Measurements from ENCODE around the gene TSTD1.
A peak's percentile ranks its signal among the peaks of the same experiment; 100 is the strongest.

TSTD1 gene

GRCh38 chr1:161077426-161077825 lies 38.7 kb upstream of the TSTD1 start:
- TF ChIP-seq, protein P1, sequence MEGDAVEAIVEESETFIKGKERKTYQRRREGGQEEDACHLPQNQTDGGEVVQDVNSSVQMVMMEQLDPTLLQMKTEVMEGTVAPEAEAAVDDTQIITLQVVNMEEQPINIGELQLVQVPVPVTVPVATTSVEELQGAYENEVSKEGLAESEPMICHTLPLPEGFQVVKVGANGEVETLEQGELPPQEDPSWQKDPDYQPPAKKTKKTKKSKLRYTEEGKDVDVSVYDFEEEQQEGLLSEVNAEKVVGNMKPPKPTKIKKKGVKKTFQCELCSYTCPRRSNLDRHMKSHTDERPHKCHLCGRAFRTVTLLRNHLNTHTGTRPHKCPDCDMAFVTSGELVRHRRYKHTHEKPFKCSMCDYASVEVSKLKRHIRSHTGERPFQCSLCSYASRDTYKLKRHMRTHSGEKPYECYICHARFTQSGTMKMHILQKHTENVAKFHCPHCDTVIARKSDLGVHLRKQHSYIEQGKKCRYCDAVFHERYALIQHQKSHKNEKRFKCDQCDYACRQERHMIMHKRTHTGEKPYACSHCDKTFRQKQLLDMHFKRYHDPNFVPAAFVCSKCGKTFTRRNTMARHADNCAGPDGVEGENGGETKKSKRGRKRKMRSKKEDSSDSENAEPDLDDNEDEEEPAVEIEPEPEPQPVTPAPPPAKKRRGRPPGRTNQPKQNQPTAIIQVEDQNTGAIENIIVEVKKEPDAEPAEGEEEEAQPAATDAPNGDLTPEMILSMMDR (IDR thresholded peaks at IDR 0.05; ENCODE audit: low read depth, low read length): no peak
- DNase-seq: no peak
- no peaks in the 10 kb centered on the region for H3K36me3 ChIP-seq
- no peak overlapping the region for H3K4me3 ChIP-seq (ENCODE audit: low read depth, low read length)
- H3K4me1 ChIP-seq: no peaks in the 10 kb centered on the region; the same call in 1 of the 2 replicates
- H3K9me3 ChIP-seq: no peaks in the 10 kb centered on the region
- no peaks in the 10 kb centered on the region for H3K27me3 ChIP-seq

DNA sequence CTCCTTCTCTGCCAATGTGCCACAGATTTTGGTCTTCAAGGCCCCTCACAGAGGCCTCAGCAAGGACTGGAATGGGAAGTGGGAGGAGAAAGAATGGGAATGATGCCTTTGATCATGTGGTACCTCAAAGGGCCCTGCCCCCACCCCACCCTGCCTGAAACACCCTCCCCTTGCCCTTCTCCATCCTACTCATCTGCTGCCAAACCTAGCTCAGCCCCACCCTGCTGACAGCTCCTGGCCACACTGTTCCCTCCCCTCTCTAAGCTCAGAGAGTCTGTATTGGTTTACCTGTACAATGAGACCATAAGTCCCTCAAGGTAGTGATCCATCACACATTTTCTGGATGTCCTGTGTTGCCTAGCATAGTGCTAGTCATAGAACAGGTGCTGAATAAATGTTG lies 37.6 kb upstream of the TSTD1 start:
- Histone ChIP-seq H3K27me3 (no peaks in the 10 kb centered on the region), H3K4me3 (ENCODE audit: low read depth, low read length) (no peak overlapping the region), H3K36me3 (no peaks in the 10 kb centered on the region), H3K9me3 (no peaks in the 10 kb centered on the region), H3K4me1 (no peaks in the 10 kb centered on the region; the same call in 1 of the 2 replicates)
- TF ChIP-seq, protein P1 (IDR thresholded peaks at IDR 0.05; ENCODE audit: low read depth, low read length): no peak
- DNase-seq: no peak

GRCh38 chr1:161074676-161075368 lies 36.1 kb upstream of the TSTD1 start:
- Histone ChIP-seq H3K4me1 (no peaks in the 10 kb centered on the region), H3K4me3 (ENCODE audit: low read depth, low read length) (no peak overlapping the region)
- peak; percentile 39 for DNase-seq

DNA sequence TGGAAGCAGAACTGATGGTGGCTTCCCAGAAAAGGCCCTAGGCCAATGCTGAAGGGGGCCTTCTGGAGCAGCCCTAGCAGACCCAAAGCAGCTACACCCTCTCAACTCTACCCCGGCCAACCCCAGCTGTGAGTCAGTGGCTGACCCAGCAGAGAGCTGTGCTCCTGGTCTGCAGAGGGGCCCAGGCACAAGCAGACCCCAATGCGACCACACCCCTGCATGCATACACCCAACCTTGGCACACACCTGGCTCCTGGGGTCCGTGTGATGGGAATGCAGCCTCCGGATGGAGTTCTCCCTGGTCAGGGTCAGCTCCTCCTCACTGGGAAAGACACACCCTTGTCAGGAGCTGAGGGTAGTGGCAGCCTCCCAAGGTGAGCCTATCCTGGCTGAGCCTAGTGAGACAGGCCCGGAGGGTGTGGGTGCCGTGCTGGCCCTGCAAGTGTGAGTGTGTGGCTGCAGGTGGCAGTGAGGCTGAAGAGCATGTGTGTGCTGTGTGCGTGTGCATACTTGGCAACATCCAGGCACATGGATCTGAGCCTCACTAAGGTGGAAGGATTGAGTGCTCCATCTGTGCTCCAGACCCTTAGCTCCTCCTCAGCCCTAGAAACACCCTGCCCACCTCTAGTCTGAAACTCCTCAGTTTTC lies 34.8 kb upstream of the TSTD1 start:
- Histone ChIP-seq H3K36me3 (no peaks in the 10 kb centered on the region), H3K9me3 (no peaks in the 10 kb centered on the region), H3K4me1 (no peaks in the 10 kb centered on the region), H3K4me3 (ENCODE audit: low read depth, low read length) (no peak overlapping the region), H3K27me3 (no peaks in the 10 kb centered on the region)
- DNase-seq: no peak
- TF ChIP-seq, protein P1 (IDR thresholded peaks at IDR 0.05; ENCODE audit: low read depth, low read length): no peak

More at GRCh38 chr1:161074676-161075368, 36.1 kb upstream of the TSTD1 start:
- TF ChIP-seq, protein P1 (IDR thresholded peaks at IDR 0.05; ENCODE audit: low read depth, low read length): no peak
- Histone ChIP-seq H3K36me3 (no peaks in the 10 kb centered on the region), H3K9me3 (no peaks in the 10 kb centered on the region), H3K27me3 (no peaks in the 10 kb centered on the region)

DNA sequence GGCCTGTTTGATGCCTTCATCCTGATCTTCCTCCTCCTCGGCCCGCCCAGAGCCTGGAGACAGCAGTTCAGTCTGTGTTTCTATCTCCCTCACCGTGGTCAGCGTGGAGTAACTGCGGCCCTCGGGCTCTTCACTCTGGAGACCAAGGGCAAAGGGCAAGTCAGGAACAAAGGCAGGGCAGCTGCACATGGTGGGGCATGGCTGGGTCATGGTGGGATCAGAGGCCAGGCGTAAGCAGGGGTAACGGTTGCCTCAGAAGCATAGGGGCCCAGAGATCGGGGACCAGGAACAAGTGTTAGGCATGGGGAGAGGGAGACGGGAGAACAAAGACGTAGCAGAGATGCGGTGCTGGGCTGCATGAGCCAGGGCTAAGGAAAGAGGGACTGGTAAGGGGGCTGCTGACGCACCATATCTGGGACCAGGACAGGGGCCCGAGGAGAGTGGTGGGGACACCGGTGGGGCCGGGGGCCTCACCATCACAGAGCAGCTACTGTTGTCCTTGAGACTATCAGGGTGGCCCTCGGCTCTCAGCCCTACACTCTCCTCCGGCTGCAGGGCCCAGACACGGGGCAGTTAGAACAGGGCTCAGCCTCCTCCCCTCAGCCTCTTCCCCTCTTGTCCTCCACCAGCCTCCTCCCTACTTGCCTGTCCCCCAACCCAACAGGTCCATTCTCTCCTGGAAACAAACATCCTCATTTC lies 34.1 kb upstream of the TSTD1 start:
- Histone ChIP-seq H3K4me3 (ENCODE audit: low read depth, low read length) (no peak overlapping the region), H3K27me3 (no peaks in the 10 kb centered on the region), H3K4me1 (no peaks in the 10 kb centered on the region), H3K36me3 (no peaks in the 10 kb centered on the region), H3K9me3 (no peaks in the 10 kb centered on the region)
- no peak for DNase-seq
- TF ChIP-seq, protein P1 (IDR thresholded peaks at IDR 0.05; ENCODE audit: low read depth, low read length): no peak
